ENCODE measurements around the gene LRRC59. TPM values are rescaled to one million over a fixed set of nuclear protein-coding genes. Genes with fewer than 3 reads are reported as not detected.

LRRC59 gene
- total and polyA plus RNA-seq, 4 donors = 43.8 to 117 (median 79.2) TPM

DNA sequence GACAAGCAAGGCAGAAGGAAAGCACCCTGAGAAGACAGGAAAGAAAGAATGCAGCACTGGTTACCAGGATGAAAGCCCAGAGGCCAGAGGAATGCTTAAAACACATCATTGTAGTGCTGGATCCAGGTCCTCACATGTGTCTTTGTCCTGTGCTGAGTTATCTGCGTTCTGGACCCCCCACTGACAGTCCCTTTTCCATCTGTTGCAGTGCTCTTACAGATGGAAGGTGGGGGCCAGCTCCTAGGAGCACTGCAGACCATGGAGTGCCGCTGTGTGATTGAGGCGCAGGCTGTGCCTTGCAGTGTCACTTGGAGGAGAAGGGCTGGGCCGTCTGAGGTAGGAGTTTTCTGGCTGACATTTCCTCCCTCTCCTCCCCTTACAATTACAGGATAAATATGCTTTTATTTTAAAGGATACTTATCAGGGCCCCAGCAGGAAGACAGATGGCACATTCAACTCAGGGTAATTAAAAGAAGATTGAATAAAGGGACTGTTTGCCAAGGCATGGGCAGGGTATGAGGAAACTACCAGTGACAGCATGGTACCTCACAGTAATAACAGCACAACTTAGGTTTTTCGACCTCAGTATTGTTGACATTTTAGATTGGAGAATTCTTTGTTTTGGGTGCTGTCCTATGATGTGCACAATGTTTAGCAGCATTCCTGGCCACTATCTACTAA, 21.3 kb downstream of the LRRC59 start:
- DNase-seq (no peak), ATAC-seq (ENCODE audit: insufficient read depth, low FRiP score) (no peak)
- Histone ChIP-seq H3K36me3 (ENCODE audit: control insufficient read depth in 4 of 4, insufficient read depth in 4 of 4, low read length in 4 of 4) (peaks cover 3 to 12% (median 8%) of the 10 kb centered on the region in 4 donors), H3K9ac (ENCODE audit: insufficient read depth in 1 of 2, low read length in 2 of 2) (no peak overlapping the region), H3K27me3 (ENCODE audit: control insufficient read depth in 3 of 3, insufficient read depth in 3 of 3, low read length in 2 of 3) (no peaks in the 10 kb centered on the region), H3K4me3 (no peak overlapping the region), H3K27ac (ENCODE audit: low read depth in 1 of 2, low read length in 1 of 2) (no peak overlapping the region), H3K9me3 (ENCODE audit: control insufficient read depth in 4 of 4, insufficient read depth in 3 of 4, low read length in 3 of 4) (no peaks in the 10 kb centered on the region), H3K4me1 (ENCODE audit: control insufficient read depth in 5 of 5, insufficient read depth in 5 of 5, low read length in 5 of 5) (peaks cover 0 to 12% (median 3%) of the 10 kb centered on the region in 5 donors)
- WGBS, 2 donors = 71 to 77% methylated on average over 5 of the region's 5 CpGs
- TF ChIP-seq, protein P1, sequence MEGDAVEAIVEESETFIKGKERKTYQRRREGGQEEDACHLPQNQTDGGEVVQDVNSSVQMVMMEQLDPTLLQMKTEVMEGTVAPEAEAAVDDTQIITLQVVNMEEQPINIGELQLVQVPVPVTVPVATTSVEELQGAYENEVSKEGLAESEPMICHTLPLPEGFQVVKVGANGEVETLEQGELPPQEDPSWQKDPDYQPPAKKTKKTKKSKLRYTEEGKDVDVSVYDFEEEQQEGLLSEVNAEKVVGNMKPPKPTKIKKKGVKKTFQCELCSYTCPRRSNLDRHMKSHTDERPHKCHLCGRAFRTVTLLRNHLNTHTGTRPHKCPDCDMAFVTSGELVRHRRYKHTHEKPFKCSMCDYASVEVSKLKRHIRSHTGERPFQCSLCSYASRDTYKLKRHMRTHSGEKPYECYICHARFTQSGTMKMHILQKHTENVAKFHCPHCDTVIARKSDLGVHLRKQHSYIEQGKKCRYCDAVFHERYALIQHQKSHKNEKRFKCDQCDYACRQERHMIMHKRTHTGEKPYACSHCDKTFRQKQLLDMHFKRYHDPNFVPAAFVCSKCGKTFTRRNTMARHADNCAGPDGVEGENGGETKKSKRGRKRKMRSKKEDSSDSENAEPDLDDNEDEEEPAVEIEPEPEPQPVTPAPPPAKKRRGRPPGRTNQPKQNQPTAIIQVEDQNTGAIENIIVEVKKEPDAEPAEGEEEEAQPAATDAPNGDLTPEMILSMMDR (IDR thresholded peaks at IDR 0.05; ENCODE audit: control extremely low read depth, extremely low read depth) = no peak

DNA sequence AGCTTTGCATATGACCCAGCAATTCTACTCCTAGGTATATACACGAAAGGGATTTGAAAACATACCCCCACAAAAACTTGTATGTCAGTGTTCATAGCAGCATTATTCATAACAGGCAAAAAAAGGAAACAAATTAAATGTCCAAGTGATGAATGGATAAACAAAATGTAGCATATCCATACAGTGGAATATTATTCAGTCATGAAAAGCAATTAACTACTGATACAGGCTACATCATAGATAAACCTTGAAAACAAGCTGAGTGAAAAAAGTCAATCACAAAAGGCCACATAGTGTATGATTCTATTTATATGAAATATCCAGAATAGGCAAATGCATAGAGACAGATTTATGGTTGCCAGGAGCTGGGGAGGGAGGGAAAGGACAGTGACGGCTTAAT, 23.6 kb downstream of the LRRC59 start:
- Histone ChIP-seq H3K9ac (ENCODE audit: insufficient read depth in 1 of 2, low read length in 2 of 2) (no peak overlapping the region), H3K4me3 (no peak overlapping the region), H3K4me1 (ENCODE audit: control insufficient read depth in 5 of 5, insufficient read depth in 5 of 5, low read length in 5 of 5) (peaks cover 0 to 12% (median 3%) of the 10 kb centered on the region in 5 donors), H3K9me3 (ENCODE audit: control insufficient read depth in 4 of 4, insufficient read depth in 3 of 4, low read length in 3 of 4) (no peaks in the 10 kb centered on the region), H3K27ac (ENCODE audit: low read depth in 1 of 2, low read length in 1 of 2) (no peak overlapping the region), H3K36me3 (ENCODE audit: control insufficient read depth in 4 of 4, insufficient read depth in 4 of 4, low read length in 4 of 4) (peaks cover 11 to 28% (median 14%) of the 10 kb centered on the region in 4 donors), H3K27me3 (ENCODE audit: control insufficient read depth in 3 of 3, insufficient read depth in 3 of 3, low read length in 2 of 3) (no peaks in the 10 kb centered on the region)
- TF ChIP-seq, protein P1 (IDR thresholded peaks at IDR 0.05; ENCODE audit: control extremely low read depth, extremely low read depth) = no peak
- ATAC-seq (ENCODE audit: insufficient read depth, low FRiP score) = no peak
- DNase-seq = no peak
- 88 to 89% methylated on average over 2 of the region's 2 CpGs for whole genome bisulfite sequencing, 2 donors

DNA sequence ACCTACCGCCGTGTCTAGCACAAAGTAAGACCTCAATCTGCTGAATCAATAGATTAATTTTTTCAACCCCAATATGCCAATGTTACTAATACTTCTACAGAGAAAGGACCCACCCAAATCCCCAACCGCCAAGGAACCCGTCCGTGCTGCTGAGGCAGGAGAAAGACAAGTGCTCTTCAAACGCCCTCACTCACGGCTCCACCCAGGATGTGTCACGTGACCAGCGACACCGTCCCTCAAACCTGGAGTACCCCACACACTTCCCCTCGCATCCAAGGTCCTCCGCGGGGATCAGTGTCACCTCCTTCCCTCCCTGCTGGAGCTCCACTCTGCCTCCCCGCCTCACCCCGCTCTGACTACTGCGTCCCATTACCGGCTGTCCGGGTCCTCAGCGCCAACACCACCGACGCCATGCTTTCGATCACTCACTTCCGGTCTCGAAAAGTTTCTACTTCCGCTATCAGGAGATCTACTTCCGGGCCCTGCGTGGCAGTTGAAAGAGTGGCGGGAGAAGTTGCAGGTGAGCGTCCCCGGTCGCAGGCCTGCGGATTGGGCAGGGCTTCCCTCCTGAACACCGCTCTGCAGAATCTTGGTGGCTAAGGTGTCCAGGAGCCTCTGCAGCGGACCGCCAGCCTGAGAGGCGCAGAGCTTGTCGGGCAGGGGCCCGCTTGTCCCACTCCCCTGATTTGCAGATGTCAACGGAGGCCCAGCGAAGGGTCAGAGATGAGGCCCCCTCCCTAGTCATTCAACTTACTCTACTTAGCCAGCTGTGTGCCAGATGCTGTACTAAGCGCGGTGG, 24.4 kb downstream of the LRRC59 start, which contains the start of the genes EME1 and MRPL27:
TSS of gene EME1 (plus strand) at position 472 of the 799 bp plus-strand sequence. CDS start 1,980 bp downstream, outside the sequence.
TSS of gene MRPL27 (minus strand) at position 427 of the 799 bp plus-strand sequence. CDS start at position 413, 14 bp downstream.
- H3K36me3 ChIP-seq (ENCODE audit: control insufficient read depth in 4 of 4, insufficient read depth in 4 of 4, low read length in 4 of 4) = peaks cover 12 to 33% (median 19%) of the 10 kb centered on the region in 4 donors
- H3K9ac ChIP-seq (ENCODE audit: insufficient read depth in 1 of 2, low read length in 2 of 2) = peak within 1 kb of the TSS; percentile 65 to 92
- H3K9me3 ChIP-seq (ENCODE audit: control insufficient read depth in 4 of 4, insufficient read depth in 3 of 4, low read length in 3 of 4) = no peaks in the 10 kb centered on the region
- peak; percentile 89 for ATAC-seq (ENCODE audit: insufficient read depth, low FRiP score)
- H3K4me3 ChIP-seq = peak within 1 kb of the TSS; percentile 85
- 1 to 2% methylated on average over 42 of the region's 42 CpGs for WGBS, 2 donors
- H3K4me1 ChIP-seq (ENCODE audit: control insufficient read depth in 5 of 5, insufficient read depth in 5 of 5, low read length in 5 of 5) = peaks cover 0 to 12% (median 3%) of the 10 kb centered on the region in 5 donors
- DNase-seq = peak; percentile 87 to 94 (median 93)
- peak within 1 kb of the TSS; percentile 80 to 98 for H3K27ac ChIP-seq (ENCODE audit: low read depth in 1 of 2, low read length in 1 of 2)
- no peaks in the 10 kb centered on the region for H3K27me3 ChIP-seq (ENCODE audit: control insufficient read depth in 3 of 3, insufficient read depth in 3 of 3, low read length in 2 of 3)
- TF ChIP-seq, protein P1 (IDR thresholded peaks at IDR 0.05; ENCODE audit: control extremely low read depth, extremely low read depth) = no peak
